Inflammatory macrophage treated with lipopolysaccharide for 4 hours (primary cell): Measurements from ENCODE around the gene TNK2.
A peak's percentile ranks its signal among the peaks of the same experiment; 100 is the strongest.
"Not testable (repeated sequence)": the region's sequence is repeated elsewhere in the genome, so short reads cannot be mapped to it uniquely, and the experiment has no call there.

Source experiments
- DNase-seq: peaks from one replicate; pipeline ENCODE4 v3.0.0-alpha.2; 2020

The TNK2 gene

DNA sequence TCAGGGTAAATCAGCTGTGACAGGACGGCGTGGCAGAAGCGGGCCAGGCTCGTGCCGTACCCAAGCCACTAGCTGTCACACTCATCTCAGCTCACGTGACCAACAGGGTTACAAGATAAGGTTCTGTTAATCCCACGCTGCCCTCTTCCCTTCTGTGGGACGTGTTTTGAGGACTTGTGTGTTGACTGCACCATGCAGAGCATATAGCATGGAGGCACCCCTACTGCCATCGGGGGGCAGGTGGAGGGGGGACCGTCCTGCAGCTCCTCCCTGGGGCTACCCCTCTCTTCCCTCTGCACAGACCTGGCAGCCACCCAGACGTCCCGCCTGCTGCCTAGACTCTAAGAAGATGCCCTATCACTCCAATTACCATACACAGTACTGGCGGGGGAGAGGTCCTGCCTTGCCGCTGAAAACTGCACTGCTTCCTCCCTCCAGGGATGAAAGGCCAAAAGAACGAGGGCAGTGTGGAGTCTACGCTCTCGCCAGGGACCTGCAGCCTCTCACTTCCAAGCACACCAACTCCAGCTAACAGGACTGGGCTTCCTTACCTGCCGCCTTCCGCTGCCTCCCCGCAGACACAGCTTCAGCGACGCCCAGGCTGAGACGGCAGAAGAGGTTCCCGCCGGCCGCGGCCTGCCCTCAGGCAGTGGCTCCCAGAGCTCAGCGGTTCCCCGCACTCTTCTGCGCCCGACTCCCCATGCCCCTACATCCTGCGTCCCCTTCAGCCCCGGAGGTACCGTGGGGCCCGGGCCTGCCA lies at the start of gene TNK2:
Gene TNK2 (minus strand): TSS at position 618 of the 760 bp plus-strand sequence. CDS start 19,963 bp downstream, outside the sequence.
- peak; percentile 88 for DNase-seq

GRCh38 chr3:195956577-195956976 lies 48.2 kb upstream of the TNK2 start:
- no peak for DNase-seq

DNA sequence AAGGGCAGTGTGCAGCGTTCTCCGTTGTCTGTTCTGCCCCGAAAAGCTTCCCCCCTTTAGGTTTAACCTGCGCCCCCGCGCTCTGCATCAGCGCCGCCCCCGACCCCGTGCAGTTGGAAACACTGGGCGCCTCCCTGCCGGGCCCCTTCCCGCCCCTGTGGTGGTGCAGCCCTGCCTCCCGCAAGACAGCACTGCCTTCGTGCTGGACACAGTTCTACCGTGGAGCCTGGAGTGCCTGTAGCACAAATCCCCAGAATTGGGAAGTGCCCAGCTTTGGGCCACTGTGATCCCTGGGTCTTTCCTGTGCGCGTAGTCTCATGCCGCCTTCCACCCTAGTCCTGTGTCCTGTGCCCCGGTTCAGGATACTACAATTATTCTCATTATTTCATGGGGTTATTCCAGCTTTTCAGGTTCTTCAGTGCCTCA lies 47.1 kb upstream of the TNK2 start:
- peak; percentile 26 for DNase-seq

DNA sequence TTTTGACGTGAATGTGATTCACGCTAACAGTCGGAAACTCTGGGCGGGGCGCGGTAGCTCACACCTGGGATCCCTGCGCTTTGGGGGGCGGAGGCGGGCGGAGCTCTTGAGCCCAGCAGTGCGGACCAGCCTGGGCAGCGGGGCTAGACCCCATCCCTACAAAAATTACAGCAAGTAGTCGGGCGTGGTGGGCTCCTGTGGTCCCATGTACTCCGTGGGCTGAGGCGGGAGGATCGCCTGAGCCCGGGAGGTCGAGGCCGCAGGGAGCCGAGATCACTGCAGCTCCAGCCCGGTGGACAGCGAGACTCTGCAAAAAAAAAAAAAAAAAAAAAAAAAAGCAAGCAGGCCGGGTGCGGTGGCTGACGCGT lies 46.4 kb upstream of the TNK2 start:
- DNase-seq: not testable (repeated sequence)

DNA sequence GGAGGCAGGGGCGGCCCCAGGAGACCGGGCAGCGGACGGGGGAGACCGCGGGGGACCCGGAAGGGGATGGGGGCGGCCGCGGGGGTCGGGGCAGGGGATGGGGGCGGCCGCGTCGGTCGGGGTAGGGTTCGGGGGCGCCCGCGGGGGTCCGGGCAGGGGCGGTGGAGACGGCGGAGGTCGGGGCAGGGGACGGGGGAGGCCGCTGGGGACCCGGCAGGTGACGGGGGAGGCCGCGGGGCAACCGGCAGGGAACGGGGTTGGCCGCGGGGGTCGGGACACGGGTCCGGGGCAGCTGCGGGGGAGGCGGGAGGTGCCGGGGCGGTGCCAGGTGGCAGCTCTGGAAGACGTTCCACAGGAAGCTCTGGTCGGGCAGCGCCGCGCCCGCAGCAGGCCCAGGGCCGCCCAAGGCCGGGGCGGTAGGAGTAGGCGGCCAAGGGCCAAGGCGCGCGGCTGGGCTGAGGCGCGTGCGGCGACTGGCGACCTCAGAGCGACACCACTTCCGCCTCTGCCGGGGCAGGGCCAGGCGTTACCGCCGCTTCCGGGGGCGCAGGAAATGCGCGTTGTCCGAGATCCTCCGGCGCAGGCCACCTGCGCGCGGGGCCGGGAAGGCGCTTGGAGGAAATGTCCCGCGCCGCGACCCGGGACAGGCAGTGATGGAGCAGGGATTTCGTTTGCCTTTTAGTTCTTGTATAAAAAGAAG lies 45.9 kb upstream of the TNK2 start:
- DNase-seq: peak; percentile 78

DNA sequence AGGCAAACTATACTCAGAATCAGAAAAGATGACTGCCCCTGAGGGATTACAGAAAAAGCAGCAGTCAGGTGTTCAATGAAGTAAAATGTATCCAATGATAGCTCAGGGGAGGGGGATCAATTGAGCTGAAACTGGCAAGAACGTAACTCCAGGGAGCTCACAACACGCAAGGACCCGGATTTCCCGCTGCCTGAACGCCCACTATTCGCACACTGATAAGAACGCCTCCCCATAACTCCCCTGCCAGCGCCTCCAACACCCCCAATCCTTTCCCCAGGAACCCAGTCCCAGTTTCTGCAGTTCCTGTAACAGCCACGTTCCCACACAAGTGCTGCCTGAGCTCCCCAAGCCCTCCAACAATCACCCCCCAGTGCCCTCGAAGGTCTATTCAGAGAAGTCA lies 44.2 kb upstream of the TNK2 start:
- DNase-seq: not testable (repeated sequence)

DNA sequence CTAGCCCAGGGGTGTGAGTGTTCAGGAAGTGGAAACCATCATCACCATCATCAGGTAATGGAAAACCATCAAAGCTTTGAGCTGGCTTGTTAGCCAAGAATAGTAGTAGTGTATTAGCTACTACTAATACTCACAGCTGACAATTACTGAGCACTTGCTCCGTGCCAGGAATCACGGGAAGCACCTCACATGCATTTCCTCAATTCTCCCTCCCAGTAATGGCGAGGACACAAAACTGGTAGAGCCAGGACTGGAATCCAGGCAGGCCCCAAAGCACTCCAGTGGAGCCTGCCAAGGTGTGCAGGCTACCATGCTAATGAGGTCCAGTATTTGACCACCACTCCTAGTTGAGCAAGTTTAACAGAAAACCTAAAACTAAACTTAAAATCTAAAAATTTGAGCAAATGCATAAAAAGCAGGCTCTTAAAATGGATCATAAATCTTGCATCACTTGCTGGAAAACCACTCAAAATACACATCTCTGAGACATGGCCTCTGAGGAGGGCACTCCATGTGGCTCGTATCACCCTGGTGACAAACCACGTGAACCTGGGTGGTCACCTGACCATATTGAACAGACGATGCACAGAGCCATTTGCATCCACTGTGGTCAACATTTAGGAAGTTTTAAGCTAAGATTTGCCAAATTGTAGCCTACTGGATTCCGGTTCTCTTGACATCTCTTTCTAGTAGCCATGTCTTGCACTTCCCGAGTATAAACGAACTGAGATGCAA lies 43.3 kb upstream of the TNK2 start:
- DNase-seq: not testable (repeated sequence)

DNA sequence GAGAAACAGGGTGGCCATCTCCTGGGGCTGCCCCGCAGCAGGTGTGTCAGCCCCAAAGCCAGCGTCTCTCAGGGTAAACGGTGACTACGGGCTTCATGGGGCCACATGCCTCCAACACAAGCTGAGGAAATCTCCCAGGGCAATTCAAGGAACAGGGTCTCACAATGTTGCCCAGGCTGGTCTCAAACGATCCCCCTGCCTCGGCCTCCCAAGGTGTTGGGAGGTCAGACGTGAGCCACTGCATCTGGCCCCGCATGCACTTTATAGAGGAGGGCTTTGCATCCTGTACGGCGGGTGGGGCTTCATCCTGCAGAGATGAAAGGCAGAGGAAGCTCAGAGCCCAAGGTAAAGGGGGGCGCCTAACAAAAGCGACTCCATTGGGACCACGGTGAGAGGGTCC lies 42.4 kb upstream of the TNK2 start:
- not testable (repeated sequence) for DNase-seq

- DNase-seq: not testable (repeated sequence)
Observed at GRCh38 chr3:195950164-195950563, 41.8 kb upstream of the TNK2 start.

DNA sequence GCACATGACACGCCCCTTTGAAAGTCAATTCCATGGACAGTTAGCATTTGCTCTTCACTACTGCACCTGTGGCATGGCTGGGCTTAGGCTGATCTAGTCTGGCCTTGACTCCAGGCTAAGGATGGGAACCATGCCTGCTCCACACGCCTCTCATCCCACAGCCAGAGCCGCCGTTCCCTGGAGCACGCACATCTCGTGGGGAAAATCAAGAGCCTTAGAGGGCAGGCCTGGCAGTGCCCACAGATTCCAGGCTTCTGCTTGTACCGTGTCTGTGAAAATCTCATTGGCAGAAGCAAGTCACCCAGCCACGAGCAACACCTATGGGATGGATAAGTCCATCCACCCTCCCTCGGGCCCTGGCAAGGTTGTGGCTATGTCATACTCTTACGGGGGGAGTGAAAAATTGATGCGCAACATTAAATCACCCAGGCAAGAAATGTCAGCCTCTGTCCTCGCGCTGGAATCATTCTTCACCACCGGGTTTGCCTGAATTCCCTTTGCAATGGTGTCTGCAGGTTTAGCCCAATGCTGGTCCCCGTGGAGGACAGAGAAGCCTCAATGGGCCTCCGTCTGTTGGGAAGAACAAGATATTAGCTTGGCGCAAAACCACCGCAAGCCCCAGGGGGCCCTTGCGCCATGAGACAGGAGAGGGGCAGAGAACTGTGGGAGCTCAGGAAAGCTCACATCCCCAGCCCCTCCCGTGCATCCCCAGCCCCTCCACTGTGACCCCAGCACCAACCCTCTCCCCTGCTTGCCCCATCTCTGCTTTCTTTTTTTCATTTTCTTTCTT lies 38.8 kb upstream of the TNK2 start:
- not testable (repeated sequence) for DNase-seq

DNA sequence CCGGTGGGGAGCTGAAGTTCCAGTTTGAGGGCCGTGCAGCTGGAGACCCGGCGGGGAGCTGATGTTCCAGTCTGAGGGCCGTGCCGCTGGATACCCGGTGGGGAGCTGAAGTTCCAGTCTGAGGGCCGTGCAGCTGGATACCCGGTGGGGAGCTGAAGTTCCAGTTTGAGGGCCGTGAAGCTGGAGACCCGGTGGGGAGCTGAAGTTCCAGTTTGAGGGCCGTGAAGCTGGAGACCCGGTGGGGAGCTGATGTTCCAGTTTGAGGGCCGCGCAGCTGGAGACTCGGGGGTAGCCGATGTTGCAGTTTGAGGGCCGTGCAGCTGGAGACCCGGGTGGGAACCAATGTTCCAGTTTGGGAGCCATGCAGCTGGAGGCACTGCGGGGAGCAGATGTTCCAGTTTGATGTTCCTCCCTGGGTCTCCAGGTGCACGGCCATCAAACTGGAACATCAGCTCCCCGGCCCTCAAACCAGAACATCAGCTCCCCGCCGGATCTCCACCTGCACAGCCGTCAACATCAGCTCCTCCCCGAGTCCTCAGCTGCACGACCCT lies 33.0 kb upstream of the TNK2 start:
- not testable (repeated sequence) for DNase-seq

DNA sequence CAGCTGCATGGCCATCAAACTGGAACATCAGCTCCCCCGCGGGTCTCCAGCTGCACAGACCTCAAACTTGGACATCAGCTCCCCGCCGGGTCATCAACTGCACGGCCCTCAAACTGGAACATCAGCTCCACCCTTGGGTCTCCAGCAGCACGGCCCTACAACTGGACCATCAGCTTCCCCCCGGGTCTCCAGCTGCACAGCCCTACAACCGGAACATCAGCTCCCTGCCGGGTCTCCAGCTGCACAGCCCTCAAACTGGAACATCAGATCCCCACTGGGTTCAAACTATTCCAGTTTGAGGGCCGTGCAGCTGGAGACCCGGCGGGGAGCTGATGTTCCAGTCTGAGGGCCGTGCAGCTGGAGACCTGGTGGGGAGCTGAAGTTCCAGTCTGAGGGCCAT lies 32.5 kb upstream of the TNK2 start:
- DNase-seq: not testable (repeated sequence)

DNA sequence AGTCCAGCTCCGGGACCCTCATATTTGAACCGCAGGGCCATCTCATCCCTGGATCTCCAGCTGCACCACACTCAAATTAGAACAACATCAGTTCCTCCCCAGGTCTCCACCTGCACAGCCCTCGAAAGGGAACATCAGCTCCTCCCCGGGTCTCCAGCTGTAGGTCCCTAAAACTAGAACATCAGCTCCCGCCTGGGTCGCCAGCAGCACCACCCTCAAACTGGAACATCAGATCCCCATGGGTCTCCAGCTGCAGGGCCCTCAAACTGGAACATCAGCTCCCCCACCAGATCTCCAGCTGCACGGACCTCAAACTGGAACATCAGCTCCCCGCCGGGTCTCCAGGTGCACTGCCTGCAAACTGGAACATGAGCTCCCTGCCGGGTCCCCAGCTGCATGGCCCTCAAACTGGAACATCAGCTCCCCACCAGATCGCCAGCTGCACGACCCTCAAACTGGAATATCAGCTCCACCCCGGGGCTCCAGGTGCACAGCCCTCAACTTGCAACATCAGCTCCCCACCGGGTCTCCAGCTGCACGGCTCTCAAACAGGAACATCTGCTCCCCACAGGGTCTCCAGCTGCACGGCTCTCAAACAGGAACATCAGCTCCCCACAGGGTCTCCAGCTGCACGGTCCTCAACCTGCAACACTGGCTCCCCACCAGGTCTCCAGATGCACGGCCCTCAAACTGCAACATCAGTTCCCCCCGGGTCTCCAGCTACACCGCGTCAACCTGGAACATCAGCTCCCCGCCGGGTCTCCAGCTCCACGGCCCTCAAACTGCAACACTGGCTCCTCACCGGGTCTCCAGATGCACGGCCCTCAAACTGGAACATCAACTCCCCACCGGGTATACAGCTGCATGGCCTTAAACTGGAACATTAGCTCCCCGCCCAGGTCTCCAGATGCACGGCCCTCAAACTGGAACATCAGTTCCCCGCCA lies 31.4 kb upstream of the TNK2 start:
- not testable (repeated sequence) for DNase-seq

GRCh38 chr3:195933044-195933430 lies 24.7 kb upstream of the TNK2 start:
- not testable (repeated sequence) for DNase-seq

GRCh38 chr3:195932418-195933043 lies 24.2 kb upstream of the TNK2 start:
- DNase-seq: no peak

- no peak for DNase-seq
Observed at GRCh38 chr3:195931582-195932273, 23.4 kb upstream of the TNK2 start.

DNA sequence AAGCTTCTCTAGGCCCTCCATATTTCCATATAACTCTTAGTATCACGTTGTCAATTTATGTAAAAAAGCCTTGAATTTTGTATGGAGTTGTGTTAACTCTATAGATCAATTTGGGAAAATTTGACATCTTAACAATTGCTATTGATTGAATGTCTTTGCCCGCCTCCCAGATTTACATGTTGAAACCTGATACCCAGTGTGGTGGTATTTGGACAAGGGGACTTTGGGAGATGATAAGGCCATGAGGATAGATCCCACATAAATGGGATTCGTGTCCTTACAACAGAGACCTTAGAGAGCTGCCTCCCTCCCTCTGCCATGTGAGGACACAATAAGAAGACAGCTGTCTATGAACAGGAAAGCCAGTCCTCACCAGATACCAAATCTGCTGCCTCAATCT lies 21.1 kb upstream of the TNK2 start:
- DNase-seq: no peak

DNA sequence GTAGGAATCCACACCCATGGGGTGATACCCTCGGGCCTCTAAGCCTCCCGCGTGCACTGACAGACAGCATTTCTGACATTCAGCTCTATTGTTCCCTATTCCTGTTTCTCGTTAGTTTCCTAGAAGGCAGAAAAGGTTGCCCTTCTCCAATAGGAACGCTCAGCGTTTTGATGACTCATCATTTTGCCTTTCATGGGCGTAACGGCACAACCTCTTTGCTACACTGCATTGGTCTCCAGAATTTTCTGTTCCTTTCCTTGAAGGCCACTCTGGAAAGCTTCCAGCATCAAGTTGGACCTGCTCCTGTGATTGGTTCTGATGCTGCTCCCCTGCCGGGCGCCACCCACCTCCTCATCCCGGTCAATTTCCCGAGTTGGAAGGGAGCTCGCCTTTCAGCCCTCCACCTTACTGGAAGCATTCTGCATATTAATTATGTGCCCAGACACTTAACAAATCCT lies 13.0 kb upstream of the TNK2 start:
- DNase-seq: no peak

GRCh38 chr3:195918176-195918575 lies 9.8 kb upstream of the TNK2 start:
- DNase-seq: no peak

DNA sequence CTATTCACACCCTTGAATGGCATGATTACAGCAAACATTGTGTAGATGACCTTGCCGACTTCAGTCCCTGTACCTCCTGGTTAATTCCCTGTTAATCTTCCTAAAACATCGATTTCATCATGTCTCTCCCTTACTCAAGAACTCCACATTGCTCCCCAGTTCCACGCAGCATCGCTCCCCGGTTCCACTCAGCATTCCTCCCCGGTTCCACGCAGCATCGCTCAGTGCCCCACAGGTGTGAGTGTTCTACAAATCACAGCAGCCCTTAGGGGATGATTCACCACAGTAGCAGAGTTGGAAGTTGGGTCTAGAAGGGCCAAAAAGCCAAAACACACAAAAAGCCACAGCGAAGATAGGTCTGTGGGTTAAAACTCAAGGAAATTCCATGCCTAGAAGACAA lies 8.6 kb upstream of the TNK2 start:
- no peak for DNase-seq
